NCI-H82 treated with DMSO at 0.1 percent for 48 hours (cell line): ENCODE measurements around the gene SMIM5.
A peak's percentile ranks its signal among the peaks of the same experiment; 100 is the strongest.

Source experiments
- DNase-seq: peaks from one replicate; lab custom pipeline; 2025; ENCODE audit not compliant: unreplicated experiment; lab: John Stamatoyannopoulos, UW

SMIM5 gene

DNA sequence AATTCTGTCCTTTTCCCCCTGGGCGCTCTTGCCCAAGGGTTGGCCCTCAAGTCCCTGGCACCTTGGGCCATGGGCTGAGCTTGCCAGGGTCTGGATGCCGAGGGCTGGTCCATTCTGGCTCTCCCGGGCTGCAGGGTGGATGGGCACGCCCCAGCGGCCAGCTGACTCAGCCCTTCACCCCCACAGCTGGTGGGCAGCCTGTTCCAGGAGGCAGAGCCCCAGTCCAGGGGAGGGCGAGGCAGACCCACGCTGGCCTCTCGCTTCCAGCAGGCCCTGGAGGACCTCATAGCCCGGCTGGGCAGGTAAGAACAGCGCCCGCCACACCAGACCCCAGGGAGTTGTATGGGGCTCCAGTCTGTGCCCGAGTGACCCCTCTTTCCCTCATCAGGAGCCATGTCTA, 30.6 kb upstream of the SMIM5 start:
- DNase-seq: no peak

DNA sequence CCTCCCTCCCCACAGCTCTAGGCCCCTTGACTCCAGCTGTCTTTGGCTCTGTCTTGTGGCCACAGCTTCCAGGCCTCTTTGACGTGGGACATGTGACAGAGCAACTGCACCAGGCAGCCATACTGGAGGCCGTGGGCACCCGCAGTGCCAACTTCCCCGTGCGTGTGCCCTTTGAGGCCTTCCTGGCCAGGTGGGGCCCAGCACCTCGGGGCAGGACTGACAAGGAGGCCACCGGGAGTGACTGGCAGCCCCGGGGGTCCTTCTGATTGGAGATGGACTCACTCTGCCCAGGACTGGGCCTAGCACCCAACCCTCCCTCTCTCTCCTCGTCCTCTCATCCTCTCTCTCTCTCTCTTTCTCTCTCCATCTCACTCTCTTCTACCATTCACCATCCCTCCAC, 30.1 kb upstream of the SMIM5 start:
- no peak for DNase-seq

DNA sequence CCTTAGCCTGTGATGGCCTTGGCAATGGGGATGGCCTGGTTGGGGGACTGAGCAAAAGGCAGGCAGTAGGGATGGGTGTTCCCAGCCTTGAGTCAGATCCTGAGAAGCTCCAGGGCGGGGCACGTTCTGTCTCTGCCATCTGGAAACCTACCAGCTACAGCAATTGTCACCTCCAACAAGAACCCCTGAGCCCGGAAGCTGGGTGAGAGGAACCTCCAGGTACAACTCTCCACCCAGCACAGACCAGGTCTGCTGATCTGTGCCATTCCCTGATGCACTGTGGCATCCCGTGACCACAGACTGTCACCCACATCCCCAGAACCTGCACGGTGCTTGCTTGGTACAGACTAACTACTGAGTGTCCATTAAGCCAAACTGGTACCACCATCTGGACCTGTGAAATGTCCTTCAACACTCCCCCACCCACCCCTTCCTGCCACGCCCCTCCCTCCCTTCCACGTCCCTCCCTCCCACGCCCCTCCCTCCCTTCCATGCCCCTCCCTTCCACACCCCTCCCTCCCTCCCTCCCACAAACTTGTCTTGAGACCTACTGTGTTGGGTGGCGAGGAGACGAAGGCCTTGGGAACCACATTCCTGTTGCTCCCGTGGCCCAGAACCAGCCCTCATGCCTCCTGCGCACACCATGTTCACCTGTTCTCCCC, 29.1 kb upstream of the SMIM5 start:
- DNase-seq: no peak

DNA sequence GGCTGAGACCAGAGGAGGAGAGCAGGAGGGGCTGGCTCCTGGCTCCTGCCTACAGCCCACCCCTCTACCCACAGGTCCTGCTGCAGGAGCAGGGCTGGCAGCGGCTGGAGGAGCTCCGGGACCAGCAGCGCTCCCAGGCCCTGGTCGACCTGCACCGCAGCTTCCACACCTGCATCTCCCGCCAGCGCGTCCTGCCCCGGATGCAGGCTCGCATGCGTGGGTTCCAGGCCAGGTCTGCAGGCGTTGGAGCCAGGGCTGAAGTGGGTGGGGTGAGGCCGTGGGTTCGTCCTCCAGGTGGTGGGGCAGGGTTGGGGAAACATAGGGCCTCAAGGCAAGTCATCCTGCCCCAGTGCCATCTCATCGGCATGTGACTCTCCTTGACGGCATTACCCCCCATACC, 27.4 kb upstream of the SMIM5 start:
- DNase-seq: no peak

DNA sequence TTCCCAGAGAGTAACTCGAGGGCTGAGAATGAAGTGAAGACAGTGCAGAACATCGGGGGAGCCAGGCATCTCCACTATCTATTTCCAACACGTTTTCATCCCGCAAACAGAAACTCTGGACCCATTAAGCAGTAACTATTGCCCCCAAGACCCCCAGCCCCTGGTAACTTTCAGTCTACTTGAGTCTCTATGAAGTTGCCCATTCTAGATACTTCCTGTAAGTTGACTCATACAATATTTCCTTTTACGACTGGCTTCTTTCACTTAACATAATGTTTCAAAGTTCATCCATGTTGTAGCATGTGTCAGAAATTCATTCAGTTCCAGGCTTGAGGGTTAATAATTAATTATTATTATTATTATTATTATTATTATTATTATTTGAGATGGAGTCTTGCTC, 26.1 kb upstream of the SMIM5 start:
- no peak for DNase-seq

DNA sequence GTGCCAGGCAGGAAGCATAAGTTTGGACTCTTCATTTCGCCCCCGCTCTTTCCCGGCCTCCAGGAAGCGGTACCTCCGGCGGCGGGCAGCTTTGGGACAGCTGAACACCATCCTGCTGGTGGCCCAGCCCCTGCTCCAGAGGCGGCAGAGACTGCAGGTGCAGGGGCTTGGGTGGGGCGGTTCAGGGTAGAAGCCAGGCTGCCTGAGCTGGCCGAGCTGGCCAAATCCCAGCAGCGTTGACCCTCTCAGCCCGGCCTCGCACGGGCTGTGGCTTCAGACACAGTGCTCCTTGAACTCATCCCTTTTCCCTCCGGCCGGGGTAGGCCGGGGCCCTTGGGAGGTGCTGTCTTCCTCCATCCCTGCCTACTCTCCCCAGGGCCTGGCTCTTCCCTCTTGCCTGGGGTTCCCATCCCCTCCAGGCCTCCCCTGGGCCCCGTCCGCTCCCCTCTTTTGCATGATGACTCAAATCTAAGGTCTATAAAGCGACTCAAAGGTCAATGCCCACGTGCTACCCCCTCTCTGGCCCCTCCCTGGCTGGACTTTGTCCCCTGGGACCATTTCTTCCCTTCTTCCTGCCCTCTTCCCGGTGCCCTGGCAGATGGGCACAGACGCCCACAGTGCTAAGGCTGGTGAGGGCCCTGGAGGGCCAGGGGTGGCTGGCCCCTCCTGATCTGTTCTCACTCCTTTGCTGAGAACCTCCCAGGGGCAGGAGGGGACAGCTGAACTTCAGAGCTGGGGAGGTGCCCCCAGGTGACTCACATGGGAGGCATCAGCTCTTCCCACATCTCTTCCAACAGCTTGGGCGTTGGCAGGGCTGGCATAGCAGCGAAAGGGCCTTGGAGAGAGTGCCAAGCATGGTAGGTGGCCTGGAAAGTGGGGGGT, 22.9 kb upstream of the SMIM5 start:
- DNase-seq: no peak

DNA sequence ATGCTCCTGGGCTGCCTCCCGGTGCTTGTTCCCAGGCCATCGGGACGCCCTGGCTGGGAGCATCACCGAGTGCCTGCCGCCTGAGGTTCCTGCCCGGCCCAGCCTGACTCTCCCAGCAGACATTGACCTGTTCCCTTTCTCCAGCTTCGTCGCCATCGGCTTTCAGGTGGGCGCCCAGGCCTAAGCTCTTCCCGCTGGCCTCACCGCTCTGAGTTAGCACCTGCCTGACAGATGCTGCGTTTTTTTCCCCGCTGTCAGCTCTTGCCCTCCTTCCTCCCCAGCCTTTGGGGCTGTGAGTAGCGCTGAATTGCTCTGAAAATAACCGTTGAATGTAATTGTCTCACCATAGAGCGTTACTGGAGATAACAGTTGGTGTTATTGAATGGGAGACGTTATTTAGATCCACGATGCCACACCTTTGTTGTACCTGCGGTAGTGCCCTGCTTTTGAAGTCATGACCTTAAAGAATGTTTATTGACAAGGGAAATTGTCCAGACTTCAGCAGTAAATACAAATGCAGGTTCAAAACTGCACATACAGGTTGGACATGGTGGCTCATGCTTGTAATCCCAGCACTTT, 21.3 kb upstream of the SMIM5 start:
- DNase-seq: no peak

DNA sequence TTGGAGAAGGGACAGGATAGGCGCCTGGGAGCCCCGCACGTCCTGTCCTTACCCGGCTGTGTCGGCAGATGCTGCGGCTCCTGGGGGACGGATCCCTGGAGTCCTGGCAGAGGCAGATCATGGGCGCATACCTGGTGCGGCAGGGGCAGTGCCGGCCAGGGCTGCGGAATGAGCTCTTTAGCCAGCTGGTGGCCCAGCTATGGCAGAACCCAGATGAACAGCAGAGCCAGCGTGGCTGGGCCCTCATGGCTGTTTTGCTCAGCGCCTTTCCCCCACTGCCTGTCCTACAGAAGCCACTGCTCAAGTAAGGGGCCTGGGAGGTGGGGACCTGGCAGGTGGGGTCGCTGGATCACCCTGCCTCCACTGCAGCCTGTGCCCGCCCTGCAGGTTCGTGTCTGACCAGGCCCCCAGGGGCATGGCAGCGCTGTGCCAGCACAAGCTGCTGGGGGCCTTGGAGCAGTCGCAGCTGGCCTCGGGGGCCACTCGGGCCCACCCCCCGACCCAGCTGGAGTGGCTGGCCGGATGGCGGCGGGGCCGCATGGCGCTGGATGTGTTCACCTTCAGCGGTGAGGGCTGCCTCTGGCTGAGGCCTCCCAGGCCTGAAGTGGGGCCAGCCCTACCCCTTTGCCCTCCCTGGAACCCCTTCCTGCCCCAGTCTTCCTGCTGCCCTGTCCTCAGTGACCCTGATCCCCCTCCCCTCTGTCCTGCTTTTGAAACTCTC, 20.2 kb upstream of the SMIM5 start:
- no peak for DNase-seq

DNA sequence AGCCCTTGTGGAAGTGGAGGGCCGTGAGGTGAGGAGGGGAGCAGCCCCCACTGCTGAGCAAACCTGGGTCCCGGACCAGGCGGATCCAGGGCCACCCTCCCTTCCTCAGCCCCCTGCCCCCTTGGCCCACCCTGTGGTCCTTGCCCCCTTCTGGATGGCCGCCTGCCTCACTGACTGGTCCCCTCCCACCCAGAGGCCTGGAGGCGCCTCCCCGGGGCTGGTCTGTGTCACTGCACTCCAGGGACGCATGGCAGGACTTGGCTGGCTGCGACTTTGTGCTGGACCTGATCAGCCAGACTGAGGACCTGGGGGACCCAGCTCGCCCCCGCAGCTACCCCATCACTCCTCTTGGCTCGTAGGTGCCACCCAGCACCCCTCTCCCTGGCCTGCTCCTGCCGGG, 19.2 kb upstream of the SMIM5 start:
- DNase-seq: no peak

DNA sequence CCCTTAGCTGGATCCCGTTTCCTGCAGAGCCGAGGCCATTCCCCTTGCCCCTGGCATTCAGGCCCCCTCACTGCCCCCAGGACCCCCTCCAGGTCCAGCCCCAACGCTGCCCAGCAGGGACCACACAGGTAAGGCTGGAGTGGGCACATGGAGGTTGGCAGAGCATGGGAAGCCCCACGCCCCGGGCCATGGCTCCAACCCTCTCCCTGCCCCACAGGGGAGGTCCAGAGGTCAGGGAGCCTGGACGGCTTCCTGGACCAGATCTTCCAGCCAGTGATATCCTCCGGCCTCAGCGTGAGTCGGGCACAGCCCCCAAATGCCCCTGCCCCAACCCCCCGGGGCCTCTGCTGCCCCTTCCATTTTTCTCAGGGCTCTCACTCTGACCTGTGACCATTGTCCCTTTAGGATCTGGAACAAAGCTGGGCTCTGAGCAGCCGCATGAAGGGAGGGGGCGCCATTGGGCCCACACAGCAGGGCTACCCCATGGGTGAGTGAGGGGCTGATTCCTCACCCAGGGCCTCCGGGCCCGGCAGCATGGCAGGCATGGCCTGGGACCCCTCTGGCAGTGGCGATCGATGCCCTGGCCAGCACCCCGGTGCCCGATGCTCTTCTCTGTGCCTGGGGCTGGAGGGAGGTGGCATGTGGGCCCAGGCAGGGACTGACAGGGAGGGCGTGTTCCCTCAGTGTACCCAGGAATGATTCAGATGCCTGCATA, 18.5 kb upstream of the SMIM5 start:
- DNase-seq: no peak

DNA sequence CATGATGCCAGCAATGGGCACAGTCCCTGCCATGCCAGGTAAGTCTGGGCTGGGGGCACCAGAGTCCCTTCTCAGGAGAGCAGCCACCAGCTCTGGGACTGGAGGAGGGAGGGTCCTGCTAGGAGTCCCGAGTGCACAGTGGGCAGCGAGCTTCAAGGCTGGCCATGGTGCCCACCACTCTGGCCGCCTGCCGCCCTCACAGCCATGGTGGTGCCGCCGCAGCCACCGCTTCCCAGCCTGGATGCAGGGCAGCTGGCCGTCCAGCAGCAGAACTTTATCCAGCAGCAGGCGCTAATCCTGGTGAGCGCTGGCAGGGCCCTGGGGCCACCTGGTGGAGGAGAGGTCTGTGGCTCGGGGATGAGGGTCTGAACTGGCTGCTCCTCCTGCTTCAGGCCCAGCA, 17.9 kb upstream of the SMIM5 start:
- DNase-seq: peak; percentile 10

DNA sequence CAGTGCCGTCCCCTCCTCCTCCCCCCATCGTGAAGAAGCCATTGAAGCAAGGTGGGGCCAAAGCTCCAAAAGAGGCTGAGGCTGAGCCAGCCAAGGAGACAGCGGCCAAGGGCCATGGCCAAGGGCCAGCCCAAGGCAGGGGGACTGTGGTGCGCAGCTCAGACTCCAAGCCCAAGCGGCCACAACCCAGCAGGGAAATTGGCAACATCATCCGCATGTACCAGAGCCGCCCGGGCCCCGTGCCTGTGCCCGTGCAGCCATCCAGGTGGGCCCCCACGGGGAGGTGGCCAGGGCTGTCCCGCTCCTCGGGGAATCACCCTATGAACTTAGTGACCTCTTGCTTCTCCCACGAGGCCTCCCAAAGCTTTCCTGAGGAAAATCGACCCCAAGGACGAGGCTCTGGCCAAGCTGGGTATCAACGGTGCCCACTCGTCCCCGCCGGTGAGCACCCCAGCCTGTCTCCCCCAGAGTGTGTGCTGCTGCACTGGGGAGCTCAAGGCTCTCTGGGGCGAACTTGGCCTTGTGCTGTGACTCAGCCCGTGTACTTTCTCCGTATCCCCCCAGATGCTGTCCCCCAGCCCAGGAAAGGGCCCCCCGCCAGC, 16.6 kb upstream of the SMIM5 start:
- DNase-seq: no peak

DNA sequence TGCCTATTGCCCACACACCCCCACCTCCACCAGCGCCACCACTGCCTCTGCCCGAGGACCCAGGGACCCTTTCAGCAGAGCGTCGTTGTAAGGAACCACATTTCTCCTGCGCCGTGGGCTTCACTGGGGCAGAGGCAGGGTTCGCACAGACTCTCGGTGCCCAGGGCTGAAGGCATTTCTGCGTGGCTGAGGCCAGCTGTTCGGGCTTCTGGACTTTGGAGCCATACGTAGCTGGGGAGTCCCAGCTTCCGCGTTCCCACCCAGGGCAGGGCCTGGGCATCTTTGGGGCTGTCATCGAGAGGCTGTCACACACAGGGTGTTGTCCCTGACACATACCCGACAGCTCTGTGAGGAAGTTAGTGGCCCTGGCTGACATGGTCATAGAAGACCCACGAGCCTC, 16.0 kb upstream of the SMIM5 start:
- no peak for DNase-seq

DNA sequence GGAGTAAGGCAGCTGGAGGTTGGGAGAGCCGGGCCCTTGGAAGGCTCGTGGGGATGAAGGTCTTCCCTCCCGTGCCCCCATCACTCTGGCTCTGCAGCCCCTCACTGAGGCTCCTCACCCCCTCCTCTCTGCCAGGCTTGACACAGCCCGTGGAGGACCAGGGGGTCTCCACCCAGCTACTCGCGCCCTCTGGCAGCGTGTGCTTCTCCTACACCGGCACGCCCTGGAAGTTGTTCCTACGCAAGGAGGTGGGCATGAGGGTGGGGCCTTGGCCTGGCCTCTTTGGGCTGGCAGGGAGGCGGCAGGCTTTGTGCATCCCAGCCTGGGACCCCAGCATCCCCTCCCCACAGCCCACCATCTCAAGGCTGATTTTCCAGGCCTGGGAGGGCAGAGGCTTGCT, 15.6 kb upstream of the SMIM5 start:
- no peak for DNase-seq

DNA sequence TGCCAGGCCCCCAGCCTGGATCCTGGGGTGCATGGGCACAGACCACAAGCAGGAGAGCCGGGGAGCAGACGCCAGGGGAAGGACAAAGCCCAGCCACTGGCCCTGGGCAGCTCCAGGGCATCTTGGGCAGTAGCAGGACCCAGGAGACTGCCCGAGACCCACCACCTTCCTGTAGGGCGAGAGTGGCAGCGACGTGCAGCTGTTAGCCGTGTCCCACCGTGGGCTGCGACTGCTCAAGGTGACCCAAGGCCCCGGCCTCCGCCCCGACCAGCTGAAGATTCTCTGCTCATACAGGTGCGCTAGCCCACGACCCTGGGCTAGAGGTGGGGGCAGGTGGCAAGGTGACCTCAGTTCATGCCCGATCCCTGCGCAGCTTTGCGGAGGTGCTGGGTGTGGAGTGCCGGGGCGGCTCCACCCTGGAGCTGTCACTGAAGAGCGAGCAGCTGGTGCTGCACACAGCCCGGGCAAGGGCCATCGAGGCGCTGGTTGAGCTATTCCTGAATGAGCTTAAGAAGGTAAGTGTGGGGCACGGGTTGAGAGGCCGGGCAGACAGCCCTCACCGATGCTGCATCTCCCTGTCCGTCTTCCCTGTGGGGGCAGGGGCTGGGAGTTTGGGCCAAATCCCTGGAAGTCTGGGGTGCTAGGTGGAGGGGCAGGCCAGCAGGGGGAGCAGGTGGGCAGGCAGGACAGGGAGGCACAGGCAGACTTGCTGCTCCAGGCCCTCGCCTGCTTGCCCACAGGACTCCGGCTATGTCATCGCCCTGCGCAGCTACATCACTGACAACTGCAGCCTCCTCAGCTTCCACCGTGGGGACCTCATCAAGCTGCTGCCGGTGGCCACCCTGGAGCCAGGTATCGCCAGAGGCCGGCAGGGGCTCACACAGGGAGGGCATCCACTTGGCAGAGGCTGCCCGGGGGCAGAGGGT, 13.5 kb upstream of the SMIM5 start:
- DNase-seq: peak; percentile 20

DNA sequence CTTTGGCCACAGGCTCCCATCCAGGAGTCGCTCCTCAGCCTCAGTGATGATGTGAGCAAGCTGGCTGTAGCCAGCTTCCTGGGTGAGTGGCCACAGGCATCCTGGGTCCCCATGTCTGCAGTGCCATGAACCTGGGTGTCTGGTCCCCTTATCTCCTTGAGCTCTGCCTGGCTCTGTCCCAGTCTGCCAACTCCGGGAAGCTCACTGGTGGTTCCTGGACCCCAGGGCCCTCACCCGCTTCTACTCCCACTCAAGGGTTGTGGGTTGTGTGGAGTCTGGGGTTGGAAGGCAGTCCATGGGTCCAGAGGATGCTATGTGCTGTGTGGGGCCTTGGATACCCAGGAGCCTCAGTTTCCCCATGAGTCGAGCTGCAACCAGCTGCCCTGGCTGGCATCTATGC, 11.7 kb upstream of the SMIM5 start:
- DNase-seq: no peak

DNA sequence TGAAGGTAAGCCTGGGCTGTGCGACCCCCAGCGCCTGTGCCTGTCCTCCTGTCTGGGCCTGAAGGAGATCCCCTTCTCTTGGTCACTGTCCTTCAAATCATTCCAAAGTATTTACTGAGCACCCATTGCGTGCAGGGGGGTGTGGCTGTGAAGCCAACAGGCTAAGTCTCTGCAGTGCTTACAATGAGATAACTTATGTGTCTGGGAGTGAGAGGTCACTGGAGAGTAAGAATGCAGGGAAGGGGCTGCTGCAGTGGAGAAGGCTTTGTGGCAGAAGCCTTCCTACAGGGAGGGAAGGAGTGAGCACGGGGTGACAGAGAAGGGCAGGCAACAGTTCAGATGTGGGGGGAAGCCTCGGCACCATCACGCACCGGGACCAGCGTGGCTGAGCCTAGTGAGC, 11.2 kb upstream of the SMIM5 start:
- no peak for DNase-seq

DNA sequence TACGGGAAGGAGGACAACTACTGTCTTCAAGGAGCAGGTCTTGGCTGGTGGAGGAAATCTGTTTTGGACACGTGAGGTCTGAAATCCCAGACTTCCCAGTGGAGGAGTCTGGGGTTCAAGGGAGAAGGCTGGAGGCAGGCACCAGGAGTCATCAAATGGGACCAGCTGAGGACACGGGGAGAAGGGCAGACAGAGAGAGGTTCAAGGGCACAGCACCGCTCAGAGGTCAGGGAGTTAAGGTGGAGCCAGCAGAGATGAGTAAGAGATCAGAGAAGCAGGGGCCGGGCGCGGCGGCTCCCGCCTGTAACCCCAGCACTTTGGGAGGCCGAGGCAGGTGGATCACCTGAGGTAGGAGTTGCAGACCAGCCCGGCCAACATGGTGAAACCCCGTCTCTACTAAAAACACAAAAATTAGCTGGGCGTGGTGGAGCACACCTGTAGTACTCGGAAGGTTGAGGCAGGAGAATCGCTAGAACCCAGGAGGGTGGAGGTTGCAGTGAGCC, 10.4 kb upstream of the SMIM5 start:
- no peak for DNase-seq

DNA sequence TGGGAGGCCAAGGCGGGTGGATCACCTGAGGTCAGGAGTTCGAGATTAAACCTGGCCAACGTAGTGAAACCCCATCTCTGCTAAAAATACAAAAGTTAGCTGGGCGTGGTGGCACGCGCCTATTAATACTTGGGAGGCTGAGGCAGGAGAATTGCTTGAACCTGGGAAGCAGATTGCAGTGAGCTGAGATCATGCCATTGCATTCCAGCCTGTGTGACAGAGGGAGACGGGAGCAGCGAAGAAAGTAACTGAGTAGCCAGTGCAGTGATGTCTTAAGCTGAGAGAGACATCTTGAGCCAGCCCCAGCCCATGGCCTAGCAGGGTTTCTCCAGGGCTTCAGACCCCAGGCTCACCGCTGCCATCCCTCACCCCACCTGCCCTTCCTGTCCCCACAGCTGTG, 9.8 kb upstream of the SMIM5 start:
- no peak for DNase-seq
